Measurements from ENCODE around the gene FAM9A.

FAM9A gene

DNA sequence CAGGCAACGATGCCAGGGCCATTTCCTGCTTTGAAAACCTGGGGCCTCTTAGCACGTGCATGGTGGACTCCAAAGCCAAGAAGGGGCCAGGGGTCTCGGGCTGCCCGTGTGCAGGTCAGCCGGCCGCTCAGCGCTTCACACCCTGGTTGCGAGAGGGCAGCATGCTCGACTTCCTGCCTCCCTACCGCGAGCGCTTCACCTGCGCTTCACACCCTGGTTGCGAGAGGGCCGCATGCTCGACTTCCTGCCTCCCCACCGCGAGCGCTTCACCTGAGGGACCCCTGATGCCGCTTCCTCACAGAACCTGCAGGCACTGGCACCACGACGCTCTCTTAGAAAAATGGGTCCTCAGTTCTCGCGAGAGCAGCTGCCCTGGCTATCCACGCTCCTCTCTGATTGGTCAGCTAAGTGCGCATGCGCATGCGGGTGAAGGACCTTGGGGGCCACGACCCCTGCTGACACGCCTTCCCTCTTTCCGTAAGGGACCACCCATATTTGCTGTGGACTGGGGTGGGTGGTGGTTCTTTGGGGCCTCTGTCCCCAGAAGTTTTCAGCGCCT is at the start of gene FAM9A:
Gene FAM9A, minus strand, starts transcription at position 343 of the 559 bp plus-strand sequence. CDS start 1,212 bp downstream, outside the sequence.
- in situ Hi-C loops (cut with MboI; ENCODE audit: low sequenced_read_pairs) = no loop called here

DNA sequence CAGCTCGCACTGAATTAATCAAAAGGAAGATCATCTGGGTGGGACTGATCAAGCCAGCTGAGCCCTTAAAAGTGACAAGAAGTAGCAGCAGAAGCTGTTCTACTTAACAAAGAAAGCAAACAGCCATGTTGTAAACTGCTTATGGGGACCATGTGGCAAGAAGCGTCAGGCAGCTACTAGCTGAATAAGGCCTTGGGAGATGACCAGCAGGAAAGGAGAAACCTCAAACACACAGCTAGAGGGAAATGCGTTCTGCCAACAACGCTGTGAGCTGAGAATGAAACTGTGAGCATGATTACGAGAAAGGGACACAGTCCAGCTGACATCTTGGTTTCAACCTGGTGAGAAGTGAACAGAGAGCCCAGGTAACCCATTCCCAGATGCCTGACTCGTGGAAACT is 49.3 kb upstream of the FAM9A start:
- in situ Hi-C loops (cut with MboI; ENCODE audit: low sequenced_read_pairs) = no loop called here

DNA sequence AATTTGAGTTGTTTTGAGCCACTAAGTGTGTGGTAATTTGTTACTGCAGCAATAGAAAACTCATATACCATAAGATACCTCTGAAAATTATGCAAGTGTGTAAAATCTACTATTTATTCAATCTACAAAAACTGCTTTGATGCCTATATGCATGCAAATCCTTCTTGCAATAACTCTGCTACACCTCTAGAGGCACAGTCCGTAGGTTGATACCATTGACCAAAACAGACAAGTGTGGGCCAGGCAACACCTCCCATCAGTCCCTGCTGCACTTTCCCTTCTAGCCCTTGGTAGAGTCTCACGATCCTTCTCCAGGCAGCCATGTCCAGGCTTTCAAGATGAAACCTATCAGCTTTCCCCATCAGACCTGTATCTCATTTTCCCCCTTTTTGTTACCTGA is 48.8 kb upstream of the FAM9A start:
- in situ Hi-C loops (cut with MboI; ENCODE audit: low sequenced_read_pairs) = no loop called here

DNA sequence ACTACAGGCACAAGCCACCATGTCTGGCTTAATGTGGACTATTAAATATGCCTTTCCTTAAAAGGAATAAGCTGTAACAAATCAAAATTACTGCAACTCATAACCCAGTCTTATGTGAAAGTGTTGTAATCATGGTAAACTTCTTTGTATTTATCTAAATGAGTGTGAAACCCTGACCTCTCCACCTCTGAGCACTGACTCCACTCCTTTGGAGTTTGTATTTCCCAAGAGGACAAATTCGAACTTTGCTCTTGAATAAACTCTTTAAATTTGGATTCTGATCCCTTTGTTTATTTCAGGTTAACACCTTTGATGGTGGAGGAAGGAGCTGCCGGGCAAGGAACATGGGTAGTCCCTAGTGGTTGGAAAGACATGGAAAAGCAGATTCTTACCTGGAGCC is 48.3 kb upstream of the FAM9A start:
- in situ Hi-C loops (cut with MboI; ENCODE audit: low sequenced_read_pairs) = no loop called here

DNA sequence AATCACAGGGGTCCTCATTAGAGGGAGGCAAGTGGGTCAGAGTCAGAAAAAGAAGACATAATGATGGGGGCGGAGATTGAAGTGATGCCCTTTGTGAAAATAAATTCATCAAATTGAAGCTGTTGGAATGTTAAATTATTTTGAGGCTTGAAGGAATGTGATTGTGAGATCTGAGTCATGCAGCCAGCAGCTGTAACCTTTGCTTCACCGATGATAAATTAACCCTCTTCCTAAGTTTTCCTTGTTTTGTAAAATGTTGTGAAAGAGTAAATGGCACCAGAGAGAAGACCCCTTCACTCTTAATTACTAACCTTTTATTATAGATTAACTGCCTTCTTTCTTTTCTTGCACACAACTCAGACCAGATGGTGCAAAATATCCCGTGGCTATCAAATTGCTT is 47.7 kb upstream of the FAM9A start:
- in situ Hi-C loops (cut with MboI; ENCODE audit: low sequenced_read_pairs) = no loop called here

GRCh38 chrX:8848441-8848840 is 47.3 kb upstream of the FAM9A start:
- in situ Hi-C loops (cut with MboI; ENCODE audit: low sequenced_read_pairs) = no loop called here

DNA sequence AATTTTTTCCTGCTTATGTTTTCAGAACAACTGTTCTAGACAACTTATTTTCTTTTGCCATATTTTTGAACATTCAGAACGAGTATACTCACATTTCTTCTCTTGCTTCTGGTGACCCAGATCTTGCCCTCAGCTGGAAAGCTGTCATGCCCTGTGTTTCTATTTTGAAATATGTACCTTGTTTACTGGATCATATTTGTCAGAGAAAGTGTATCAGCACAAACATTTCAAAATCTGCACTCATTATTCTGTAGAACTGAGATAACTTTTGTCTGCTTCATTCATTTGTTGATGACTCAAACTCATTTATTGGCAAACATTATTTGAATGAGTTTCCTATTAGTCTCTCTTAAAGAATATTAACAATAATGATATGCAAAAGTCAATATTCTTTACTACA is 46.2 kb upstream of the FAM9A start:
- in situ Hi-C loops (cut with MboI; ENCODE audit: low sequenced_read_pairs) = no loop called here

- in situ Hi-C loops (cut with MboI; ENCODE audit: low sequenced_read_pairs) = no loop called here
These were observed 45.1 kb upstream of the FAM9A start for GRCh38 chrX:8846266-8846665.

- in situ Hi-C loops (cut with MboI; ENCODE audit: low sequenced_read_pairs) = no loop called here
These were observed 44.3 kb upstream of the FAM9A start for GRCh38 chrX:8845469-8845868.

DNA sequence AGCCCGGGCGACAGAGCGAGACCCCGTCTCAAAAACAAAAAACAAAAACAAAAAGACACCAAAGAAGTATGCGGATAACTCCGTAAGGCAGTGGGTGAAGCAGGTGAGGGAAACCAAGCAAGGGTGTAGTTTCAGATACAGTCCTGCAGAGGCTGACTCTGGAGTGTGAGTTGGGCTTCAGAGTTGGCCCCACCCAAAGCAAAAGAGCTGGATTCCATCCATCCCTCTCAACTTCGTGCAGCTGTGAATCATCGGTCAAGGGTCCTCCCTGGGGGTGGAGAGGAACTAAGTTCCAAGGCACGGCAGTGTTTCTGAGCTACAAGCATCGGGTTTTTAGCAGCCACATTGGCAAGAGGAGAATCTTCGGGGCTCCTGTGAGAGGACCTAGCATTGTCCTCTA is 43.9 kb upstream of the FAM9A start:
- in situ Hi-C loops (cut with MboI; ENCODE audit: low sequenced_read_pairs) = no loop called here

GRCh38 chrX:8844157-8844556 is 43.0 kb upstream of the FAM9A start:
- in situ Hi-C loops (cut with MboI; ENCODE audit: low sequenced_read_pairs) = no loop called here

GRCh38 chrX:8841911-8842310 is 40.7 kb upstream of the FAM9A start:
- in situ Hi-C loops (cut with MboI; ENCODE audit: low sequenced_read_pairs) = no loop called here

DNA sequence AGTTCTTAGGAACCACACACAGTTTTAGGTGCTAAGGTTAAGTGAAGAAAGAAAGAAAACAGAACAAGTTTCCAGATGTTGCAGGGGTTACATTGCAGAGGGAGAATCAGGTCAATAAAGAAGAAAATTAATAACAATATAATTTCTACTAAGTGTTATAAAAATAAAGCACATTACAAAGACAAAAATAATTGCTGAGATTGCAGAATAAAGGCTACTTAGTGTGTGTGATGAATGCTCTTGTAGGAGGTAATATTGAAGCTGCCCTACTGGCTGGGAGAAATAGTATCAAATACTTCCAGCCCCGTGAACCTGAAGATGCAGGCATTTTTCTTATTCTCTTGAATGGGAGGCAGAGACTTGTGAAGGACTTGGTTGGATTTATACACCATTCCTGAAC is 33.2 kb upstream of the FAM9A start:
- in situ Hi-C loops (cut with MboI; ENCODE audit: low sequenced_read_pairs) = no loop called here

GRCh38 chrX:8832582-8833378 is 31.6 kb upstream of the FAM9A start:
- in situ Hi-C loops (cut with MboI; ENCODE audit: low sequenced_read_pairs) = no loop called here

- in situ Hi-C loops (cut with MboI; ENCODE audit: low sequenced_read_pairs) = no loop called here
These were observed 22.5 kb upstream of the FAM9A start for GRCh38 chrX:8823698-8824097.

- in situ Hi-C loops (cut with MboI; ENCODE audit: low sequenced_read_pairs) = no loop called here
These were observed 20.8 kb upstream of the FAM9A start for GRCh38 chrX:8822002-8822401.

GRCh38 chrX:8820910-8821527 is 19.8 kb upstream of the FAM9A start:
- in situ Hi-C loops (cut with MboI; ENCODE audit: low sequenced_read_pairs) = no loop called here

DNA sequence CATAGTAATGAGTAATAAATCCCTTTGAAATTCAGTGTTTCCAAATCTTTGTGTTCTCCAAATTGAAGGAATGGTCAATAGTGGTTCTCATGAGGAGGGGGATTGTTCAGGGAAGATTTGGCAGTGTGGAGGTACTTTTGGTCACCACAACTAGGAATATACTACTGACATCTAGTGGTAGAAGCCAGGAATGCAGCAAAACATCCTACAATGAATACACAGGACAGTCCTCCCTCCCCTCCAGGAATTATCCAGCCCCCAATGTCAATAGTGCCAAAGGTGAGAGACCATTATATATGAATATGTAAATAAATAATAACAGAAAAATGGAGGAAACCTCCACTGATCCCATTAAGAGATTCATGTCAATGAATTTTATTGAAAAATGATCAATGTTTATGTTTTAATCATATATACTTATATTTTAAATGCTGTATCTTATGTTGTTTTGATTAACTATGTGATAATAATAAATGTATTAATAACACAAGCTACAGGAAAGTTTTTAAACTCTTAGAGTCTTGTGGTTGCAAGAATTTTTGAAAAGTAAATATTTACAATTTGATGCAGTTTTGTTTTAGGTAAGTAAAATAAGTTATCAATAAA is 14.4 kb upstream of the FAM9A start:
- in situ Hi-C loops (cut with MboI; ENCODE audit: low sequenced_read_pairs) = no loop called here

DNA sequence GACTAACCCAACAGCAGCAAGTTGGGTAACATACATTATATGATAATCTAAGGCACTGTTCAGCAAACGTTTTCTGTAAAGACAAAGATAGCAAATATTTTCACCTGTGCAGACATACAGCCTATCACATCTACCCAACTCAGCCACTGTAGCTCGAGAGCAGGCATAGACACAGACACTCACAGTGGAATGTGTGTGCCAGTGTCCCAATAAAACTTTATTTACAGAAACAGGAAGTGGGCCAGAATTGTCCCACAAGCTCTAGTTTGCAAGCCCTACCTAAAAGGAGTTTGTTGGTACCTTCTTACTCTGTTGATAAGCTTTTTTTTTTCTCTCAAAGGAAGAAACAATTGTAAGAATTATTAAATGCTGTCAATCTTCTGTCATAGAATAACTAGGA is 11.9 kb upstream of the FAM9A start:
- in situ Hi-C loops (cut with MboI; ENCODE audit: low sequenced_read_pairs) = no loop called here

- in situ Hi-C loops (cut with MboI; ENCODE audit: low sequenced_read_pairs) = no loop called here
These were observed 10.4 kb upstream of the FAM9A start for GRCh38 chrX:8811611-8812010.

- in situ Hi-C loops (cut with MboI; ENCODE audit: low sequenced_read_pairs) = no loop called here
These were observed 7.5 kb upstream of the FAM9A start for GRCh38 chrX:8808661-8809060.

- in situ Hi-C loops (cut with MboI; ENCODE audit: low sequenced_read_pairs) = no loop called here
These were observed 4.8 kb upstream of the FAM9A start for GRCh38 chrX:8805974-8806373.

All from HL-60/S4 treated with retinoic acid at 250 ng/mL for 4 days and 3 days (cell line).